Stimulated activated naive CD8-positive, alpha-beta T cell treated with anti-CD3 and anti-CD28 coated beads, Interleukin-15, amount 100 ng/mL, for 72 hours (primary cell): ENCODE measurements around the gene GPR17.

Source experiments
- ATAC-seq: fragments of 150-1000 bp; cut with Tn5 transposase; 2 replicates; pipeline ENCODE4 v1.10.0; 2021; ENCODE audit warnings: mild to moderate bottlenecking, moderate library complexity
- DNase-seq, 2 donors: peaks; one replicate each; pipeline ENCODE4 v3.0.0; 2021 to 2022
- H3K27ac Mint-ChIP-seq, 2 donors: one replicate each; pipeline ENCODE4 v1.8.0; 2022; ENCODE audit warnings: mild to moderate bottlenecking in 2 of 2, mixed read lengths in 2 of 2, moderate library complexity in 2 of 2
- H3K27me3 Mint-ChIP-seq: one replicate; pipeline ENCODE4 v1.8.0; 2022; ENCODE audit warnings: mixed read lengths
- H3K4me1 Mint-ChIP-seq: one replicate; pipeline ENCODE4 v1.8.0; 2022; ENCODE audit warnings: mild to moderate bottlenecking, mixed read lengths
- H3K4me3 Mint-ChIP-seq, 2 donors: one replicate each; pipeline ENCODE4 v1.8.0; 2022; ENCODE audit warnings: mild to moderate bottlenecking in 2 of 2, mixed read lengths in 2 of 2, moderate library complexity in 1 of 2
- H3K9me3 Mint-ChIP-seq, 2 donors: one replicate each; pipeline ENCODE4 v1.8.0; 2022; ENCODE audit warnings: mixed read lengths in 2 of 2

Gene GPR17, protein sequence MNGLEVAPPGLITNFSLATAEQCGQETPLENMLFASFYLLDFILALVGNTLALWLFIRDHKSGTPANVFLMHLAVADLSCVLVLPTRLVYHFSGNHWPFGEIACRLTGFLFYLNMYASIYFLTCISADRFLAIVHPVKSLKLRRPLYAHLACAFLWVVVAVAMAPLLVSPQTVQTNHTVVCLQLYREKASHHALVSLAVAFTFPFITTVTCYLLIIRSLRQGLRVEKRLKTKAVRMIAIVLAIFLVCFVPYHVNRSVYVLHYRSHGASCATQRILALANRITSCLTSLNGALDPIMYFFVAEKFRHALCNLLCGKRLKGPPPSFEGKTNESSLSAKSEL

GRCh38 chr2:127645395-127646291 lies at the start of gene GPR17:
TSS of gene GPR17 (plus strand) at chr2:127646153. CDS start at chr2:127650736, 4,583 bp downstream.
- Mint-ChIP-seq H3K27ac (peak within 1 kb of the TSS in 1 of 2 donors; percentile 61), H3K4me1 (peaks cover 66% of the 10 kb centered on the region)

DNA sequence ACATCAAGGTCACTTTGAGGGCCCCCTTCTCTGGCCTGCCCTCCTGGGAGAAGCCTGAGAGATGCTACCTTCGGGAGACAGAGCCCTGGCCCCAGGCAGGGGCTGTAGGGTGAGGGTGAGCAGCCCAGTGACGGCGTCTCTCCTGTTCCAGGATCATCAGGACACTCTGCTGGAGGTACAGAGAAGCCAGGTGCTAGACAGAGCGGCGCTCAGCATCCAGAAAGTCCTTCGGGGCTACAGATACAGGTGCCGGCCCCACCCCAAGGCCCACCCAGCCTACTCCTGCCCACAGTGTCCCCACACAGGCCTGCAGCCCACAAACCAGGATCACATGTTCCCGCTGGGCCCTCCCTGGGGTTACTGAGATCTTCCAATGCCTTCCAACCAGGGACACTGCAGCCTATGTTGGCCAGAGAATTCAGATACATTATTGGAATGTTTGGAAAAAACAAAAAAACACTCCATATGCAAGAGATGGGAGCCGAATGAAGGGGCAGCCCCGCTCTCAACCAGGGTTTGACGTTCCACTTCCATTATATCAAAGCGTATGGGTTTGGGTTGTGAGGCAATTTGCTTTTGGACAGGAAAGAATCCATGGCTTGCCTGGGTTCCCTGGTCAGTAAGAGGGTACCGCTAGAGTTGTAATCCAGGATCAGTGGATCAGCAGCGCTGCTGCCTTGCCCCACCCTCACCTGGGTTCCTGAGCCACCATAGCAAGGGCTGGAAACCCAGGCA lies 49.5 kb upstream of the GPR17 start:
- ATAC-seq (no peak), DNase-seq (no peak)
- Mint-ChIP-seq H3K27ac (no peak overlapping the region), H3K9me3 (peaks cover 0 to 1% of the 10 kb centered on the region in 2 donors), H3K4me3 (no peak overlapping the region), H3K4me1 (peaks cover under 1% of the 10 kb centered on the region), H3K27me3 (no peaks in the 10 kb centered on the region)

More at GRCh38 chr2:127645395-127646291, at the start of gene GPR17:
- Mint-ChIP-seq H3K27me3 (no peaks in the 10 kb centered on the region), H3K4me3 (no peak within 1 kb of the TSS), H3K9me3 (no peaks in the 10 kb centered on the region)
- DNase-seq: no peak
- no peak for ATAC-seq

DNA sequence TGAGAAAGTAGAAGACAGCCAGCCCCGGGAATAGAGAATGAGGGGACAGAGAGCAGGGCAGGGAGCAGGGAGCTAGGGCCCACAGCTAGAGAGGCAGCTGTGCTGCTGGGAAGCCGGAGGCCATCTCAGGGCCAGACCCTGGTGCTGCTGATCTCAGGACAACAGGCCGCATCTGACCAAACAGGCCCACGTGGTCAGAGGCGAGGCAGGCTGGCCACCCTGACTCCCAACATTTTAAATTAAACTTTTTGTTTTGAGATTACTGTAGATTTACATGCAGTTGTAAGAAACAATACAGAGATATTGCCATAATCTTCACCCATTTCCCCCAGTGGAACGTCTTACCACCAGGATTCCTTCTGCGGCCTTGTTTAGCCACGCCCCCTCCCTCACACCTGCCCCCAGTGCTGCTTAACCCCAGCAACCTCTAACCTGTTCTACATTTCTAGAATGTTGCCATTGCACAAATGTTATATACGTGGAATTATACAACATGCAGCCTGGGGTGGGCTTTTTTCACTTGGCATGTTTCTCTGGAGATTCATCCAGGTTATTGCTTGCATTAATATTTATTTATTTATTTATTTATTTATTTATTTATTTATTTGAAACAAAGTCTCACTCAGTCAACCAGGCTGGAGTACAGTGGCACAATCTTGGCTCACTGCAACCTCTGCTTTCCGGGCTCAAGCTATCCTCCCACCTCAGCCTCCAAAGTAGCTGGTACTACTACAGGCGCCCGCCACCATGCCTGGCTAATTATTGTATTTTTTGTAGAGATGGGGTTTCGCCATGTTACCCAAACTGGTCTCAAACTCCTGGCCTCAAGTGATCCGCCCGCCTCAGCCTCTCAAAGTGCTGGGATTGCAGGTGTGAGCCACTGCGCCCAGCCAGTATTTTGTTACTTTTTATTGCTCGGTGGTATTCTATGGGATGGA lies 48.6 kb upstream of the GPR17 start:
- peaks cover 0 to 9% of the 10 kb centered on the region in 2 donors for H3K9me3 Mint-ChIP-seq
- H3K27ac Mint-ChIP-seq: no peak overlapping the region
- H3K27me3 Mint-ChIP-seq: no peaks in the 10 kb centered on the region
- DNase-seq: no peak
- no peaks in the 10 kb centered on the region for H3K4me1 Mint-ChIP-seq
- no peak for ATAC-seq
- H3K4me3 Mint-ChIP-seq: no peak overlapping the region

DNA sequence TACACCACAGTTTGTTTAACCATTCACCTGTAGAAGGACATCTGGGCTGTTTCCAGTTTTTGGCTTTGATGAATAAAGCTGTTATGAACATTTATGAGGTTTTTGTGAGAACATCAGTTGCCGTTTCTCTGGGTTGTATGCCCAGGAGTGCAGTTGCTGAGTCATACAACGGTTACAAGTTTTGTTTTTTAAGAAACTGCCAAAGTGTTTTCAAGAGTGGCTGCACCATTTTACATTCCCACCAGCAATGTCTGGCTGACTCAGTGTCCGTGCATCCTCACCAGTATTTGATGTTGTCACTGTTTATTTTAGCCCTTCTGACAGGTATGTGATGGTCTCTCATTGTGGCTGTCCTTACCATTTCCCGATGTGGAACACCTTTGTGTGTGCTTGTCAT lies 48.0 kb upstream of the GPR17 start:
- Mint-ChIP-seq H3K27me3 (no peaks in the 10 kb centered on the region), H3K4me1 (no peaks in the 10 kb centered on the region), H3K4me3 (no peak overlapping the region), H3K9me3 (peaks cover 0 to 15% of the 10 kb centered on the region in 2 donors), H3K27ac (no peak overlapping the region)
- ATAC-seq (no peak), DNase-seq (no peak)

DNA sequence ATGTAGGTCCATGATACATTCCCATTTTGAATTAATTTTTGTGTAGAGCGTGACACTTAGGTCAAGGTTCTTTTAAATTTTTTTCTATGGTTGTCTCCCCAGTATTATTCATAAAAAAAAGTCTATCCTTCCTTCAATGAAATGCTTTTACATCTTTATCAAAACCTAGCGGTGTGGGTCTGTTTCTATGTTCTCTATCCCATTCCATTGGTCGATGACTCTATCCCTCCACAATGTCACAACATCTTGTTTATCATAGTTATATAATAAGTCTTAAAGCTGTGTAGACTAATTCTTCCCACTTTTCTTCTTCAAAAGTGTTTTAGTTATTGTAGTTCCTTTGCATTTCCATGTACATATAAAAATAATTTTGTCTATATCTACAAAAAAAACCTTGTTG lies 47.2 kb upstream of the GPR17 start:
- Mint-ChIP-seq H3K4me3 (no peak overlapping the region), H3K9me3 (peaks cover 0 to 20% of the 10 kb centered on the region in 2 donors), H3K27ac (no peak overlapping the region), H3K4me1 (no peaks in the 10 kb centered on the region), H3K27me3 (no peaks in the 10 kb centered on the region)
- no peak for DNase-seq
- ATAC-seq: no peak

DNA sequence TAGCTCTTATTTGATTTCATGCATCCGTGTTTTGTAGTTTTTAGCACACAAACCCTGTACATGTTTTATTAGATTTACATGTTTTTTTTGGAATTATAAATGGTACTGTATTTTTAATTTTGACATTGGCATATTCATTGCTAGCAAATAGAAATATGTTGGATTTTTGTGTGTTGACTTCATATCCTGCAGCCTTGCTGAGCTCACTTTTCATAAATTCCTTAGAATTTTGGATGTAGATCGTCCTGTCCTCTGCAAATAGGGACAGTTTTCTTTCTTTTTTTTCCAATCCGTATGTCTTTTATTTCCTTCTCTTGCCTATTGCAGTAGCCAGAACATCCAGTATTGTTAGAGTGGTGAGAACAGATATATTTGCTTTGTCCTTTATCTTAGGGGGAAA lies 46.7 kb upstream of the GPR17 start:
- Mint-ChIP-seq H3K9me3 (peaks cover 0 to 20% of the 10 kb centered on the region in 2 donors), H3K4me1 (peaks cover 2% of the 10 kb centered on the region), H3K4me3 (no peak overlapping the region), H3K27me3 (no peaks in the 10 kb centered on the region), H3K27ac (no peak overlapping the region)
- no peak for DNase-seq
- no peak for ATAC-seq

- H3K4me3 Mint-ChIP-seq: no peak overlapping the region
- no peak overlapping the region for H3K27ac Mint-ChIP-seq
- DNase-seq (no peak), ATAC-seq (no peak)
- peaks cover 14% of the 10 kb centered on the region for H3K4me1 Mint-ChIP-seq
- H3K9me3 Mint-ChIP-seq: peaks cover 0 to 20% of the 10 kb centered on the region in 2 donors
- no peaks in the 10 kb centered on the region for H3K27me3 Mint-ChIP-seq
Measured at GRCh38 chr2:127604986-127605385, 41.0 kb upstream of the GPR17 start.

GRCh38 chr2:127605691-127606263 lies 40.2 kb upstream of the GPR17 start:
- Mint-ChIP-seq H3K4me3 (no peak overlapping the region), H3K27ac (peak overlapping the region in 1 of 2 donors; percentile 83), H3K4me1 (peaks cover 14% of the 10 kb centered on the region), H3K9me3 (peaks cover under 1 to 20% of the 10 kb centered on the region in 2 donors), H3K27me3 (no peaks in the 10 kb centered on the region)
- ATAC-seq (no peak), DNase-seq (peak in 1 of 2 donors; percentile 4)

GRCh38 chr2:127606625-127607398 lies 39.1 kb upstream of the GPR17 start:
- peak in 1 of 2 donors; percentile 6 for DNase-seq
- H3K27ac Mint-ChIP-seq: no peak overlapping the region
- no peak overlapping the region for H3K4me3 Mint-ChIP-seq
- ATAC-seq: no peak
- H3K9me3 Mint-ChIP-seq: peaks cover 4 to 15% of the 10 kb centered on the region in 2 donors
- H3K27me3 Mint-ChIP-seq: no peaks in the 10 kb centered on the region
- peaks cover 14% of the 10 kb centered on the region for H3K4me1 Mint-ChIP-seq

DNA sequence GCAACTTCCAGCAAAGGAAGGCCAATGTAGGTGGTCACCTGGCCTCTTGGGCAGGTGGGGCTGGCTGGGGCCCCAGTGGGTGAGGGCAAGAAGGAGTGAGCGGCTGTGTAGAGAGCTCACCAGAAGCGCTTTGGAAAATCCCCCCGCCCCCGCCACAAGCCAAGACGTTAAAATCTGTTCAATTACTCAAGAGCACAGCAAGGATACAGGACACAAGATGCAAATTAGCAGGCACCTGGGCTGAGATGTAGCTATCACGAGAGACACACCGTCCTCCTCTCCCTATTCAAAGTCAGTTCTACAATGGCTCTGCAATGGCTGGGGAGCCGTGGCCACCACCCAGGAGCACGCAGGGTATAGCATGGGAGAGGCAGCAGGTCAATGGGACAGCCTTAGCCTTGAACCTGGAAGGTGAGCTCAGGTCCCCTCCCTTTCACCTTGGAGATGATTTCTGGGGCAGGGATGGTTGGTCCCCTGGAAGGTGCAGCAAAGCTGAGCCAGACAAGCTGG lies 38.5 kb upstream of the GPR17 start:
- Mint-ChIP-seq H3K27ac (peak overlapping the region in 1 of 2 donors; percentile 31), H3K9me3 (peaks cover 4 to 9% of the 10 kb centered on the region in 2 donors), H3K4me1 (peaks cover 14% of the 10 kb centered on the region), H3K4me3 (no peak overlapping the region), H3K27me3 (no peaks in the 10 kb centered on the region)
- ATAC-seq (no peak), DNase-seq (peak in 1 of 2 donors; percentile 5)

DNA sequence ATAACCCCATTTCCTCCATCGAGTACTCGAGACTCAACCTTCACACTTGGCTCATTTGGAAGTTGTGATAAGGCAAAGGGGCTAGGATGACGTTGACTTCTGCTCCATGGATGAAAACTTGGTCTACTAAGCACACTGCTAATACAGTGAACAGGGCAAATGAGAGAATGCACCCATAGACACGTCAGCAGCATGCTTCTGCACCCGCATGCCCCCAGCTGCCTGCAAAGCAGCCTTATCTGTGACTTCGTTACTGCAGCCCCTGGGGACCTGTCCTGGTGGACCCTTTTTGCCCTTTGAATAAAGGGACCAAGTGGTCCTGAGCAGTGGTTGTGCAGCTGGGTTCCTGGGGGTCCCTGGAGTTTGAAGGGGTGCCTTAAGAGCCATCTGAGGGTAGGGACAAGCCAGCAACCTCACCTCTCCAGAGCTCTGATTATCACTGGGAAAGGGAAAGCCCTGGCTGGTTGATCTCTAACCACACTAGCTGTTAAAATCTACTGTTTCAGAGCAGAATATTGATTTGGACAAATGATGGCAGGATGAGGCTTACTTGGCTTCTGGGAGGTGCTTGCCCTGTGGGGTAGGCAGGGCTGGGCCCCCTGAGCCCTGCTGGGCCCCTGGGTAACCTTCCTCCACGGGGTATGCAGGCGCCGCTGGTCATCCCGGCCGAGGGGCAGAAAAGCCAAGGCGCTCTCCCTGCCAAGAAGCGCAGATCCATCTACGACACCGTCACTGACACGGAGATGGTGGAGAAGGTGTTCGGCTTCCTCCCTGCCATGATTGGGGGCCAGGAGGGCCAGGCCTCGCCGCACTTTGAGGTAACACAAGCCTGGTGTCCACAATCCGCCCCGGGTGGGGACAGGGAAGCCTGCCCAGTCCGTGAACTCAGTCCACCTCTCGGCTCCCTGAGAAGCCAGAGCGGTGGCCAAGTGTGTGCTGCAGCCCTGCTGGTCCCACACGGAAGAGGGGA lies 37.6 kb upstream of the GPR17 start:
- peaks cover 7 to 8% of the 10 kb centered on the region in 2 donors for H3K9me3 Mint-ChIP-seq
- H3K27ac Mint-ChIP-seq: no peak overlapping the region
- no peak for ATAC-seq
- no peaks in the 10 kb centered on the region for H3K27me3 Mint-ChIP-seq
- H3K4me1 Mint-ChIP-seq: peaks cover 14% of the 10 kb centered on the region
- DNase-seq: peak in 1 of 2 donors; percentile 7
- H3K4me3 Mint-ChIP-seq: no peak overlapping the region

GRCh38 chr2:127609031-127609751 lies 36.8 kb upstream of the GPR17 start:
- H3K27ac Mint-ChIP-seq: no peak overlapping the region
- H3K4me3 Mint-ChIP-seq: no peak overlapping the region
- DNase-seq: peak in 1 of 2 donors; percentile 5
- H3K27me3 Mint-ChIP-seq: no peaks in the 10 kb centered on the region
- peak; percentile 37 for ATAC-seq
- peaks cover 10 to 14% of the 10 kb centered on the region in 2 donors for H3K9me3 Mint-ChIP-seq
- peaks cover 13% of the 10 kb centered on the region for H3K4me1 Mint-ChIP-seq
